ENCODE measurements around the gene EIF5AL1.
A peak's percentile ranks its signal among the peaks of the same experiment; 100 is the strongest.
"Not testable (repeated sequence)": the region's sequence is repeated elsewhere in the genome, so short reads cannot be mapped to it uniquely, and the experiment has no call there.

Gene EIF5AL1

GRCh38 chr10:79547973-79548372 is 35.6 kb downstream of the EIF5AL1 start:
- Histone ChIP-seq H3K9ac (ENCODE audit: insufficient read length) (no peak overlapping the region), H3K36me3 (ENCODE audit: insufficient read depth, low read length) (no peaks in the 10 kb centered on the region), H3K4me3 (no peak overlapping the region), H3K9me3 (ENCODE audit: low read depth, low read length) (no peaks in the 10 kb centered on the region), H3K27ac (no peak overlapping the region)
- DNase-seq (ENCODE audit: low read depth, low spot score), result no peak
- no peak for TF ChIP-seq POLR2AphosphoS5 (IDR thresholded peaks at IDR 0.05; ENCODE audit: borderline replicate concordance, low read depth, low read length)
- no peak for TF ChIP-seq FOXP2 (optimal IDR thresholded peaks at IDR 0.05; ENCODE audit: control extremely low read depth, extremely low read length, insufficient read depth)
- no peak for TF ChIP-seq EZH2 (IDR thresholded peaks at IDR 0.05)

GRCh38 chr10:79552143-79552542 is 39.8 kb downstream of the EIF5AL1 start:
- Histone ChIP-seq H3K27ac (no peak overlapping the region), H3K36me3 (ENCODE audit: insufficient read depth, low read length) (no peaks in the 10 kb centered on the region), H3K9me3 (ENCODE audit: low read depth, low read length) (no peaks in the 10 kb centered on the region), H3K4me3 (no peak overlapping the region), H3K9ac (ENCODE audit: insufficient read length) (no peak overlapping the region)
- no peak for DNase-seq (ENCODE audit: low read depth, low spot score)
- no peak for TF ChIP-seq EZH2 (IDR thresholded peaks at IDR 0.05)

GRCh38 chr10:79555354-79556309 is 43.3 kb downstream of the EIF5AL1 start:
- Histone ChIP-seq H3K9me3 (ENCODE audit: low read depth, low read length) (no peaks in the 10 kb centered on the region), H3K9ac (ENCODE audit: insufficient read length) (no peak overlapping the region), H3K4me3 (no peak overlapping the region), H3K27ac (no peak overlapping the region), H3K36me3 (ENCODE audit: insufficient read depth, low read length) (no peaks in the 10 kb centered on the region)
- TF ChIP-seq EZH2 (IDR thresholded peaks at IDR 0.05), result no peak
- TF ChIP-seq POLR2AphosphoS5 (IDR thresholded peaks at IDR 0.05; ENCODE audit: borderline replicate concordance, low read depth, low read length), result no peak
- no peak for TF ChIP-seq FOXP2 (optimal IDR thresholded peaks at IDR 0.05; ENCODE audit: control extremely low read depth, extremely low read length, insufficient read depth)
- no peak for DNase-seq (ENCODE audit: low read depth, low spot score)

- not testable (repeated sequence) for H3K27ac ChIP-seq; DNase-seq (ENCODE audit: low read depth, low spot score)
Observed at GRCh38 chr10:79556961-79557360, 44.6 kb downstream of the EIF5AL1 start.

GRCh38 chr10:79559726-79560125 is 47.4 kb downstream of the EIF5AL1 start:
- H3K27ac ChIP-seq, result no peak overlapping the region
- DNase-seq (ENCODE audit: low read depth, low spot score), result no peak
- H3K4me3 ChIP-seq, result no peak overlapping the region
- no peak overlapping the region for H3K9ac ChIP-seq (ENCODE audit: insufficient read length)
- no peaks in the 10 kb centered on the region for H3K36me3 ChIP-seq (ENCODE audit: insufficient read depth, low read length)
- H3K9me3 ChIP-seq (ENCODE audit: low read depth, low read length), result no peaks in the 10 kb centered on the region
- TF ChIP-seq FOXP2 (optimal IDR thresholded peaks at IDR 0.05; ENCODE audit: control extremely low read depth, extremely low read length, insufficient read depth) (no peak), EZH2 (IDR thresholded peaks at IDR 0.05) (no peak), POLR2AphosphoS5 (IDR thresholded peaks at IDR 0.05; ENCODE audit: borderline replicate concordance, low read depth, low read length) (no peak)

More at GRCh38 chr10:79556961-79557360, 44.6 kb downstream of the EIF5AL1 start:
- H3K4me3 ChIP-seq; H3K9ac ChIP-seq (ENCODE audit: insufficient read length); H3K9me3 ChIP-seq (ENCODE audit: low read depth, low read length); H3K36me3 ChIP-seq (ENCODE audit: insufficient read depth, low read length): not testable (repeated sequence)

- Histone ChIP-seq H3K9ac (ENCODE audit: insufficient read length) (no peak within 1 kb of the TSS), H3K9me3 (ENCODE audit: low read depth, low read length) (no peaks in the 10 kb centered on the region), H3K36me3 (ENCODE audit: insufficient read depth, low read length) (no peaks in the 10 kb centered on the region), H3K27ac (no peak within 1 kb of the TSS), H3K4me3 (no peak within 1 kb of the TSS)
- DNase-seq (ENCODE audit: low read depth, low spot score), result no peak
- TF ChIP-seq EZH2 (IDR thresholded peaks at IDR 0.05) (no peak), FOXP2 (optimal IDR thresholded peaks at IDR 0.05; ENCODE audit: control extremely low read depth, extremely low read length, insufficient read depth) (no peak), POLR2AphosphoS5 (IDR thresholded peaks at IDR 0.05; ENCODE audit: borderline replicate concordance, low read depth, low read length) (no peak)
Observed at GRCh38 chr10:79560160-79560709, 47.9 kb downstream of the EIF5AL1 start, which contains the start of gene SFTPA2. SFTPA2 (minus strand) TSS chr10:79560407; CDS start chr10:79559483, 924 bp downstream.

DNA sequence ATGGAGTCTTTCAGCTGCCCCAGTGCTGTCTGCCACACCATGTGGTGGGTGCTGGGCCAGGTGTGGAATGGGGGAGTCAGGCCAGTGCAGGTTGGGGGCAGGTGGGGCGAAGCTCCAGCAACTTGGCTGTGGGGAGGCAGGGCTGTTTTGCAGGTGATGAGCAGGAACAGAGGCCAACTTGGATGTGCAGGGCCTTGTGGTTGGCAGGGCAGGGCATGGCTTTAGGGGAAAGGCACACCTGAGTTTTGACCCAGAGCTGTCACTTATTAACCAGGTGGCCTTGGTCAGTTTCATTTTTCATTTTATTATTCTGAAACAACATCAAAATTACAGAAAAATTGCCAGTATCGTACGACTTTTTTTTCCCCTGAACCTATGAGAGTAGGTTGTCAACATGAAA is 48.9 kb downstream of the EIF5AL1 start:
- Histone ChIP-seq H3K9ac (ENCODE audit: insufficient read length) (no peak overlapping the region), H3K36me3 (ENCODE audit: insufficient read depth, low read length) (no peaks in the 10 kb centered on the region), H3K4me3 (no peak overlapping the region), H3K9me3 (ENCODE audit: low read depth, low read length) (no peaks in the 10 kb centered on the region), H3K27ac (no peak overlapping the region)
- TF ChIP-seq POLR2AphosphoS5 (IDR thresholded peaks at IDR 0.05; ENCODE audit: borderline replicate concordance, low read depth, low read length) (no peak), FOXP2 (optimal IDR thresholded peaks at IDR 0.05; ENCODE audit: control extremely low read depth, extremely low read length, insufficient read depth) (no peak), EZH2 (IDR thresholded peaks at IDR 0.05) (no peak)
- no peak for DNase-seq (ENCODE audit: low read depth, low spot score)

- no peak overlapping the region for H3K9ac ChIP-seq (ENCODE audit: insufficient read length)
- no peaks in the 10 kb centered on the region for H3K9me3 ChIP-seq (ENCODE audit: low read depth, low read length)
- DNase-seq (ENCODE audit: low read depth, low spot score), result peak; percentile 0
Observed at GRCh38 chr10:79562135-79562756, 49.9 kb downstream of the EIF5AL1 start.

More at GRCh38 chr10:79562135-79562756, 49.9 kb downstream of the EIF5AL1 start:
- TF ChIP-seq POLR2AphosphoS5 (IDR thresholded peaks at IDR 0.05; ENCODE audit: borderline replicate concordance, low read depth, low read length) (no peak), EZH2 (IDR thresholded peaks at IDR 0.05) (no peak), FOXP2 (optimal IDR thresholded peaks at IDR 0.05; ENCODE audit: control extremely low read depth, extremely low read length, insufficient read depth) (no peak)
- Histone ChIP-seq H3K27ac (no peak overlapping the region), H3K36me3 (ENCODE audit: insufficient read depth, low read length) (no peaks in the 10 kb centered on the region), H3K4me3 (no peak overlapping the region)

Measured in SK-N-MC (cell line).